NCI-H526 treated with DMSO at 0.1 percent for 48 hours (cell line): ENCODE measurements around the gene HAVCR2.
"Not testable (repeated sequence)": the region's sequence is repeated elsewhere in the genome, so short reads cannot be mapped to it uniquely, and the experiment has no call there.

Source experiments
- DNase-seq: peaks from one replicate; lab custom pipeline; 2025; lab: John Stamatoyannopoulos, UW

The HAVCR2 gene

DNA sequence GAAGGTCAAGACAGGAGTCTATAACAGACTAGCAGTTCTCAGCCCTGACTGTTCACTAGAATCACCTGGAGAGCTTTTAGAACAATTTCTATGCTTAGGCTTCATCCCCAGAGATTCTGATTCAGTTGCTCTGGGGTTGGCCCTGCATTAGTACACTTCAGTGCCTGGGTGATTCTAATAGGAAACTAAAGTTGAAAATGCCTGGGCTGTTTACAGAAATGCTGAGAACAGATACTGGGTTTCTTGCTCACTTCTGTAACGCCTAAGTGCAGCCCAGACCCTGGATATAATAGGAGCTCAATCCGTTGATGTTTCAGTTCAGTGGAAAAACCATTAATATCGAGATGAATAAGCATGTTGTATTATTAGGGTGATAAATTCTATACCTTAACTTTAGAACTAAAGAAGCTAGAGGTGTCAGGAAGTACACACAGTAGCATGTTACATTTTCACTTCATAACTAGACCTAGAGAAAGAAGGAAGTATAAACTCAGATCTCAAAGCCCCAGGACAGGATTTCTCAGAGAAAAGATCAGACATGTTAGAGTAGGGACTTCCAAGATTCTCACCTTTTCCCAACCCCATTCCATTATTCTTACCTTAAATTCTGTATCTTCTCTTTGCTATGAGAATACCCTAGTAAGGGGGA is 20.4 kb downstream of the HAVCR2 start:
- no peak for DNase-seq

DNA sequence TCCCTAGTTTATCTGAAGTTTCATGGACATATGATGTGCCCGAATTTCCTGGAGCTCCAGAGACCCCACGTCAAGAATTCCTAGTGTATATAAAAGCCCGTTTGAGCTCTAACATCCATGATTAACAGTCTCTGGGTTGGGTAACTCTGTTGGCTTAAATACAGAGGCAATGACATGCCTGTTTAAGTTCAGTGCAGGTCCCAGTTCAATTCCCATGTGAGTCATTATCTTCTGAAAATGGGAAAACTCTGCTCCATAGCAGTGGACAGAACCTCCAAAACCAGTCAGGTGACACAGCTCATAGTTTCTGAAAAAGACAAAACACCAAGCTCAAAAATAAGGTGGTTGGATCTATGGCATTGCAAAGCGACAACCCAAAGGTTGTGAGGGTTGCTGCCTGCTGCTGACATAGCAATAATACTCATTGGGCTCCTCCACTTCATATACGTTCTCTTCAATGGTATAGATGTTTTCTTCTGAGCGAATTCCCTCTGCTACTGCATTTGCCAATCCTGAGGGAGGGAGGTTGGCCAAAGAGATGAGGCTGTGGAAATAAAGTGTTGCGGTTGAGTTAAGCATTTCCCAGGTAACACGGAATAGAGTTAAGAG is 22.0 kb downstream of the HAVCR2 start:
- DNase-seq = no peak

DNA sequence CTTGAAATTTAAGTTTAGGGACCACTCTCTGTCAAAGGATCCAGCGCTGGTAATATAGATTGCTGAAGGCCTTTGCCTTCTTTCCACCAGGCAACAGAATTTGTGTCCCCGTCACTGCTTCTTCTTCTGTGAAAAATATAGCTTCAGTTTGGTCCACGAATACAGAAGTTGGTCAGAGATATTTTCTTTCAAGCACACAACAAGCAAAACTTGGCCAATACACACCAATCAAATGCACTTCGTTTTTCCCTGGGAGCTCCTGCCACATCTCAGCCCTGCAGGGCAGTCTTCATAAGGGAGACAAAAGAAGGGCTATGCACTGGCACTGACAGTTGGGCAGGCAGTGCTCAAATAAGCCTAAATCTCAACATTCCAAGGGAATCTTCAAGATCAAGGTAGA is 22.9 kb downstream of the HAVCR2 start:
- DNase-seq = no peak

DNA sequence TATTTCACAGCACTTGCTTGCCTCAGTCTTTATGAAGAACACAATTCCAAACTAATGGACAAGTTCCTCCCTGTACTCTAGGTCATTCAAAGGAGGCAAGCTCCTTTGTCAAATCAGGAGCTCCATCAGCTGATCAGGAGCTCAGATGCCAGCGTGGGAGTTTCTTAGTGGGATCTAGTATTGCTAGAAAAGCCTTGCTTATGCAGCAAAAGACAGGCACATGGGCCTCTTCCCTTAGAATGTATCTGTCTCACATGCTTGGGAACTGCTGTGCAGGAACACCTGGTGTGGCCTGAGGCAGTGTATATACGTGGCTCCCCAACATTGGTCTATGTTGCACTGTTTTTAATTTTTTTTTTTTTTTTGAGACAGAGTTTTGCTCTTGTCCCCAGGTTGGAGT is 28.6 kb downstream of the HAVCR2 start:
- DNase-seq = no peak

DNA sequence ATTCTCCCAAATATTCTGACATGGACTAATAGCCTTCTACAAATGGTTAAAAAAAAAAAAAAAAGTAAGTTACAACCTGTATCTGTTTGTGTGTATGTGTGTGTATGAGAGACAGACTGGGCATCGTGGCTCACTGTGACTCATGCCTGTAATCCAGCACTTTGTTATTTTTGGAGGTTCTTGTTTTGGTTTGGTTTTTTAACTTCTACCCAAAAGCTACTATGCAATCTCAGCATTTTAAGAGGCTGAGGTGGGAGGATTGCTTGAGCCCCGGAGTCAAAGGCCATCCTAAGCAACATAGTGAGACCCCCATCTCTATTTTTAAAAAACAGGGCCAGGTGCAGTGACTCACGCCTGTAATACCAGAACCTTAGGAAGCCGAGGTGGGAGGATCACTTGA is 32.3 kb downstream of the HAVCR2 start:
- no peak for DNase-seq

DNA sequence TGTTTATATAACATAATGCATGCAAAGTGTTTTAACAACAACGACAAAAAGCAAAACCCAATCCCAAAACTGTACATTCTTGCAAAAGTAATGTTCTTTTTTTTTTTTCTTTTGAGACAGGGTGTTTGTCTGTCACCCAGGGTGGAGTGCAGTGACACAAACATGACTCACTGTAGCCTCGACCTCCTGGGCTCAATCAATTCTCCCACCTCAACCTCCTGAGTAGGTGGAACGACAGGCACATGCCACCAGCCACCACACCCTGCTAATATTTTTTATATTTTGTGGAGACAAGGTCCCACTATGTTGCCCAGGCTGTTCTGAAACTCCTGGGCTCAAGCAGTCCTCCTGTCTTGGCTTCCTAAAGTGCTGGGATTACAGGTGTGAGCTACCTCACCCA is 36.3 kb downstream of the HAVCR2 start:
- DNase-seq = no peak

DNA sequence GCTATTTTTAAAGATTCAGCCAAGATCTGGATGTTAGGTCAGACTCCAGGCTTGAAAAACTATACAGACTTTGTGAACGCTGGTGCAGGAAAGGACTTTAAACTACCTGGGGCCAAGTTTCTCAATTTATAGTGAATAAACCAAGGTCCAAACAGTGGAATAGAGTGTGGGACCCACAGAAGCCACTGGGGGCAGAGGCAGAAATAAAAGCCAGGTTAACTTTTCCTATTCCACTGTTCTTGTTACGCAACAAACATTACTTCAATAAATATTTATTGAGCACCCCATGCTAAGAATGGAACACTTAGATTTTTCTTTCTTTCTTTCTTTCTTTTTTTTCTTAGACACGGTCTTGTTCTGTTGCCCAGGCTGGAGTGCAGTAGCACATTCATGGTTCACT is 38.9 kb downstream of the HAVCR2 start:
- DNase-seq = no peak

DNA sequence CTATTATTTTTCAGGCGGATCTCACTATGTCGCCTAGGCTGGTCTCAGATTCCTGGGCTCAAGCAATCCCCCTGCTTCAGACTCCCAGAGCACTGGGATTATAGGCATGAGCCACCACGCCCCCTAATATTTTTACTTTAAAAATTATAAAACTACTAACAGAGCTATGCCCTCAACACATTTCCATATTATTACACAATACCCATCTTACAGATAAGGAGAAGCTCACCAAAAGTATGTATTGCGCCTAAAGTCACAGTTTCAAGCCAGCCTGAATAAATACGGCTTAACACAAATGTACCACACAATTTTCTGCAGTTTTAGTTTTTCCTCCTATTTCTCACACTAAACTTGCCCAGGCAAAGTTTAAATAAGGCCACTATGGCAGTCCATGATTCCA is 40.1 kb downstream of the HAVCR2 start:
- DNase-seq = no peak

DNA sequence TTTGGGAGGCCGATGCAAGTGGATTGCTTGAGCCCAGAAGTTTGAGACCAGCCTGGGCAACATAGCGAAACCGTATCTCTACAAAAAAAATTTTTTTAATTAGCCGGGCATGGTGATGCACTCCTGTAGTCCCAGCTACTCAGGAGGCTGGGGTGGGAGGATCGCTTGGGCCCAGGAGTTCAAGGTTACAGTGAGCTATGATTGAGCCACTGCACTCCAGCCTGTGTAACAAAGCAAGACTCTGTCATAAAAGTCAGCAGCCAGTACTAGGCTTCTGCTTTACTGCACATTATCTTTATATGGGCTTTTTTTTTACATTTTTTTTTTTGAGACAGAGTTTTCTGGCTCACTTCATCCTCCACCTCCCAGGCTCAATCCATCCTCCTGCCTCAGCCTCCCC is 40.5 kb downstream of the HAVCR2 start:
- DNase-seq = no peak

DNA sequence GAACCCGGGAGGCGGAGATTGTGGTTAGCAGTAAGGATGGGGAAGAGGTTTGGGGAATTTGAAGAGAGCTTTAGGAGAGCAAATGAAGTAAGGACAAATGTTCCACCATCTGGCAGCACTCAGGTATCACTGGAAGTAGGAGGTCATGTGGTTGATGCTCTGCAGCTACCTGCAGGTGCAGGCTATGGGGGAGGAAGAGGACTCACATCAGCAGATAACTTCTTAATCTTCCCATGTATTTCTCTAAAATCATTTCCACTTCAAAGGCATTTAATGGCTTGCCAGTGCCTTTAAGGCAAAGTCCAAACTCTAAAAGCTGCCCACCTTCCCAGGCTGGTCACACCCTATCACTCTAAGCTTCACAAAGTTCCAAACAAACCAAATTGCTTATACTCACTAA is 41.8 kb downstream of the HAVCR2 start:
- DNase-seq = no peak

DNA sequence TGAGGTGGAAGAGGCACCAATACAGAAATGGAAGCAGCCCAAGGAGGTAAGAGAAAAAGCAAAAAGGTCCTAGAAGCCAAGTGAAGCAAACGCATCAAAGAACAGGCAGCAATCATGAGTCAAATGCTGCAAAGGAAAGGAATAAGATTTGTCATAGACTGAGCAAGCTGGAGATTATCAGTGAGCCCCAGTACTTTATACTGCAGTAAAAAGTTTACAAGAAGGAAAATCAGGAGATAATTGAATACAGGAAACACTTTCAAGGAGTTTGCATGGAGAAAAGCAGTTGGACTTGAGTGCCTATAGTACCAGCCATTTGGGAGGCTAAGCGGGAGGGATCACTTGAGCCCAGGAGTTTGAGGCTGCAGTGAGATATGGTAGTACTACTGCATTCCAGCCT is 42.8 kb downstream of the HAVCR2 start:
- DNase-seq = no peak

DNA sequence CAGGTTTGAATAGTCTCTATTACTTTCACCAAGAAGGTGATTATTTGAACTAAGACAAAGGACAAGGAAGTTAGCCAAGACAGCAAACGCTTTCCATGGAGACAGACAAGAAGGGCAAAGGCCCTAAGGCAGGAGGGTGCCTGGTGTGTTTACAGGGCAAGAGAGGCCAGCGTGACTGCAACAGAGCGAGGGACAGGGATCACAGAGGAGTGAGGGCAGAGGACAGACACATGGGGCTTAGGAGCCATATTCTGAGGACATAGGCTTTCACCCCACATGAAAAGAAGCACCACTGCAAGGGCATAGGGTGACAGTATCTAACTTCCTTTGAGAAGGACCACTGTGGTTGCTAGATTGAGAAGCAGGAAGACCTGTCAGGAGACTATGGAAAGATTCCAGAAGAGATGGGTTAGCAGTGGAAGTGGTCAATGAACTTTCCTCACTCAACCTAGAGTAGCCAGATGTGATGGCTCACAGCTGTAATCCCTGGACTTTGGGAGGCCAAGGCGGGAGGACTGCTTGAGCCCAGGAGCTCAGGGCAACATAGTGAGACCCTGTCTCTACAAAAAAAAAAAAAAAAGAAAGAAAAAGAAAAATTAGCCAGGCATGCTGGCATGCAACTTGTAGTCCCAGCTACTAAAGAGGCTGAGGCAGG is 44.9 kb downstream of the HAVCR2 start:
- no peak for DNase-seq

DNA sequence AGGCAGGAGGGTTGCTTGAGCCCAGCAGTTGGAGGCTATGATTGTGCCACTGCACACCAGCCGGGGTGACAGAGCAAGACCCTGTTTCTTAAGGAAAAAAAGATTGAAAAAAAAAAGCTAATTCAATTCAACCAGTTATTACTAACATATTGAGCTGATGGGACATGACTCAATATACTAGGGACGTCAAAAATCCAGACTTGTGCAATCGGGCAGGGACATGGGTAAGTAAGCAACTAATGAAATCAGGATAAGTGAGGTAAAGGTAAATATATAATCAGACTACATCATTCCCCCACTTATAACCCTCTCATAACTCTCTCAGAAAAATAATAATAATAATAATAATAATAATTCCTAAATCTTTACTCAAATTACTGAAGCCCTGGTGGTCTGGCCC is 49.0 kb downstream of the HAVCR2 start:
- DNase-seq = no peak

DNA sequence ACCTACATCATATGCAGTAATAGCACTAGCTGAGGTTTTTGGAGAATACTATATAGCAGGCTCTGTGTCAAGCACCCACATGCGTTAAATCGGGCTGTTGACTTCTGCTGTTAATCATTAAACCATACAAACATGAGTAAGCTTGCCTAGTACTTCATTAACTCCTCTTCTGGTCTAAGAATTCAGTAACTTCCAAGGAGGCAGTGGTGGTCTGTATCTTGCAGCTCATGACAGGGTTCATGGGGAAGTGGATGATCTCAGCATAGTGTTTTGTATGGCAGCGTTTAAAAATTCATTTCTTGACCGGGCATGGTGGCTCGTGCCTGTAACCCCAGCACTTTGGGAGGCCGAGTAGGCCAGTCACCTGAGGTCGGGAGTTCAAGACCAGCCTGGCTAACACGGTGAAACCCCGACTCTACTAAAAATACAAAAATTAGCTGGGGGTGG is 49.7 kb downstream of the HAVCR2 start, which contains the start of gene HAVCR1:
HAVCR1 (minus strand) TSS at position 24 of the 447 bp plus-strand sequence. CDS start 1,173 bp downstream, outside the sequence.
- DNase-seq = no peak

DNA sequence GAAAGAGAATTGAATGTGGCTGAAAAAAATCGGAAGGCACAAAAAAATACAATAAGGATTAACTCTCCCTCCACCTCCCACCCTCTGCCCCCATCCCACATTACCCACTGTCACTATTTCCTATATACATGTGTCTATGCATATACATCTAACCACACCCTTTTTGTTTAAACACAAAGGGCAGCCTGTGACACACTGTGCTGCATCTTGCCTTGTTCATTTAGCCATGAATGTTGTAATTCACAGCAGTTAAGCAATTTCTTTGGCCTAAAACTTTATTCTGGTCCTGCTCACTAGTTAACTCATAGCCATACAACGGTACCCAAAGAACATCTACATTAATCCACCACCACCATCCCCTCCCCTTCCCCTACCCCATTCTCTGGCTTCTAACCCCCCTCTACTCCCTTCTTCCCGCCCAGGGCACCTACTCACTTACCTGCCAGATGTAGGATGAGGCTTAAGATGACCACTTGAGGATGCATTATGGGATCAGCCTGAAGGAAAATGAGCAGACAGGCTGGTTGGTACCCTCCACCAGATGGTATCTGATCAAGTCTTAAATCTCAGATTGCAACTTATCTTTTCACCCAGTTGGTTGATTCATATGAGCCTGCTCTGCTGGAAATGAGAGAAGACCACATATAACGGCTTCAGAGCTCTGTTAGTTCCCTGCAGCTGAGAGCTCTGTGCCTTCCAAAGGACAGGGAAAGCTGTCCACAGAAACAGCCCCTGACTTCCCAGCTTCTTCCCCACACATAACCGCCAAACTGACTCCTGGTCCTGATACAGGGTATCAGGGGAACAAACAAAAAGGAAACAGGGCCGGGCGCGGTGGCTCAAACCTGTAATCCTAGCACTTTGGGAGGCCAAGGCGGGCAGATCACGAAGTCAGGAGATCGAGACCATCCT is 51.1 kb downstream of the HAVCR2 start:
- no peak for DNase-seq

DNA sequence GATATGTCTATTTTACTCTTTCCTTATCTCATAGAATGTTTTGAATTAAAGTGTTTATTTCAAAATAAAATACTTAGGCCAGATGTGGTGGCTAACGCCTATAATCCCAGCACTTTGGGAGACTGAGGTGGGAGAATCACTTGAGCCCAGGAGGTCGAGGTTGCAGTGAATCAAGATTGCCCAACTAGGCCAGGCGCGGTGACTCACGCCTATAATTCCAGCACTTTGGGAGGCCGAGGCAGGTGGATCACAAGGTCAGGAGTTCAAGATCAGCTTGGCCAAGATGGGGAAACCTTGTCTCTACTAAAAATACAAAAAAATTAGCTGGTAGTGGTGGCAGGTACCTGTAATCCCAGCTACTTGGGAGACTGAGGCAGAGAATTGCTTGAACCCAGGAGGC is 52.0 kb downstream of the HAVCR2 start:
- not testable (repeated sequence) for DNase-seq

DNA sequence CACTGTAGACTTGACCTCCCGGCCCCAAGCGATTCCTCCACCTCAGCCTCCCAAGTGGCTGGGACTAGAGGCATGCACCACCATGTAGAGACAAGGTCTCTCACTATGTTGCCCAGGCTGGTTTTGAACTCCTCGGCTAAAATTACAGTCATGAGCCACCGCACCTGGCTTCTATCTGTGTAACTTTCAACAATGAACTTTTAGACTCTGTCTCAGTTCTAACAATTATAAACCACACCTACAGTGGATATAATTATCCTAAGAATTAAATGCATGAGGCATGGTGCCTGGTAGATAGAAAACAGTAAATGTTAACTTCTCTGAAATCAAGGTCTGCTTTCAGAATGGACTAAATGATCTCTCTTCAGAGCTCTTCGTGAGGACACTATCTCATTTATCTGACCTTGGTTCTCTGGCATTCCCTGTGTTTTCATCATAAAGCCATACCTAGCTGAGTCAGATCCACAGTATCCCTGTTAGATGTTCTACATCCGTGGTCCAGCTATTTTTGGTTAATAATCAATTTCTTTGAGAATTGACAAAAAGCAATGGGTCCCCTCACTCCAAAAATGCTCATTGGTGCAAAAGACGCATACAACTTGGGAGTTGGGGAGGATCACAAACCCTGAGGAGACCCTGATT is 57.1 kb downstream of the HAVCR2 start:
- DNase-seq = no peak

DNA sequence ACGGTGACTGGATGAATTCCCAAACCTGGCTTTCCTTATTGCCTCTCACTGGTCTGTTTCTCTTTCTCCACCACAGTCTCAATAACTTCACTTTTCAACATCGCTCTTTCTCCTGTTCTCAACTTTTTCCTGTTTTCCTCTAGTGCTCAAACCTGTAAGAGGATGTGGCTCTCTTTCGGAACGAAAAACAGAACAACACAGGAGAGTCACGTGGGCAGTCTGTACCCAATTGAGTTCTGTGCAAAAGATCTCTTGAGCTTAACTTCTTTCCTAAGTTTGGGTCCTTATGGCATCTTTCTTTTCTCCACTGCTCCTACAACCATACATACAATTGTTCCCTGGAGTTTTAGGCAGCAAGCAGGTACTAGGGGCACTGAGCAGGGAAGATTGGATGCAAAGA is 58.8 kb downstream of the HAVCR2 start:
- DNase-seq = no peak

DNA sequence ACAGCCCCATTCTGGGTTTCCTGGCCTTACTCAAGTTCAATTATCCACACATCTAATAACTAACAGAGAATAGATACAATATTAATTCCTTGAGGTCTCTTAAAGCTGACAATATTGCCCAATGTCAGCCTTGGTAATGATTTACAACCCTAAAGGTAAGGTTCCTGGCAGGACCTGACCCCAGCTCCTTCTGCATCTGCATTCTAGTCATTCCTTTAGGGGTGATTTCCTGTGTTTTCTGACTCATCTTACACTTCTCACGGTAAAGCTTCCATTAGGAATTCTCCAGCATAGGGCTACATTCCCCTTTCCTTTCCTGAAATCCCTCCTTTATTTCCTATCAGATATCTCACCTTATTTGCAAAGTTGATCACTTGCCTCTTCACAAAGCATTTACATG is 59.2 kb downstream of the HAVCR2 start:
- no peak for DNase-seq

DNA sequence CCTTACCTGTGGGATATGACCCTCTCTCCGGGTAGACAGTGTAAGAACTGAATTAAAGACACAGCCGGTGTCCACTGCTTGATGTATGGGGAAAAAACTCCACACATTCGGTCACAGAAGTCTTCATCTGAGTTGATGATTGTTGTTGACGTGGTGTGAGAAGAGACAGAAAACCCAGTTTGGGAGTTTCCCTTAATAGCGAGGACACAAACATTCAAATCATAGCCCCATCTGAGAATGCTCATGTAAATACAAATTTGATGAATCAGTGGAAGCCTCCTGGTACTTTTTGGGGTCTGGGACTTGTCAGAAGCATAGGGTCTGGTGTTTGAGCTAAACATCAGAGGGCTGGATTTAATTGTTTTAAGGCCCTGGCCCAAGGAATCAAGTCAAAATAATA is 60.9 kb downstream of the HAVCR2 start:
- DNase-seq = no peak

DNA sequence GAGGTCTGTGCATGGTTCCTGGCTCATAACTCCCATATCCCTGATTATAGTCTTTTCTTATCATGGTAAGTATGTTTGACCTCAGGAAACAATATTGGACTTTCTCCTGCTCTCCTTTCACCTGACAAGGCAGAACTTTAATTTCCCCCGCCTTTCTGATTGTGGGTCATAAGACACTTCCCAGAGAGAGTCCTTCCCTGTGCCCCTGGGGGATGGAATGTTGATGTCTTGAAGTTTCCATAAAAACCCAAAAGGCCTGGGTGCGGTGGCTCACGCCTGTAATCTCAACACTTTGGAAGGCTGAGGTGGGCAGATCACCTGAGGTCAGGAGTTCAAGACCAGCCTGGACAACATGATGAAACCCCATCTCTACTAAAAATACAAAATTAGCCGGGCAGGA is 61.8 kb downstream of the HAVCR2 start:
- DNase-seq = not testable (repeated sequence)

DNA sequence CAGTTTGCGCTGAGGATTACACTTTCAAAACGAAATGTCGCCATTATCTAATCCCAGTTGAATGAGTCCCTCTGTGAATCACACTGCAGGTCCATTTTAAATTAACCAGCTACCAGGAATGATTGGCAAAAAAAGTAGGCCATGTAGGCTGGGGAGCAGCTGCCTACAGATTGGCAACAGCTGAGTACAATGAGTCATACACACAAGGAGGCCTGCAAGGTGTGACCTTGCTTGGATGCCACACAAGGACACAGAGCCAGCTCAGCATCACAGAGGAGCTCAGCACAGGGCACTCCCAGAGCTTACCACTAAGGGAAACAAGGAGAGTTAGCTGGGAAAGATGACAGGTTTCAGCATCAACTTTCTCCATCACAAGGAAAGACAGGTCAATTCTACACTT is 62.8 kb downstream of the HAVCR2 start:
- DNase-seq = no peak
